Astrocyte of the spinal cord (primary cell): Measurements from ENCODE around the gene CENPP.
A peak's percentile ranks its signal among the peaks of the same experiment; 100 is the strongest.

Source experiments
- DNase-seq: peaks from one replicate; pipeline ENCODE4 v3.0.0; 2011; ENCODE audit warnings: low read depth, low spot score
- H3K4me3 ChIP-seq: 2 replicates; pipeline ENCODE4 v1.5.1; 2011; ENCODE audit warnings: low read depth, mild to moderate bottlenecking, low read length, moderate library complexity
- in situ Hi-C: cut with HindIII; loops from 2 replicates; pipeline ENCODE4 v1.10.0; 2017; ENCODE audit warnings: low sequenced_read_pairs
- TF ChIP-seq, protein P1 (sequence below): IDR thresholded peaks from 2 replicates; pipeline ENCODE4 v1.5.1; 2012; ENCODE audit warnings: low read depth, mild to moderate bottlenecking, low read length, inconsistent platforms

CENPP gene

GRCh38 chr9:92631452-92632343 is 305.9 kb downstream of the CENPP start:
- in situ Hi-C loops, result no loop called here
- TF ChIP-seq, protein P1, sequence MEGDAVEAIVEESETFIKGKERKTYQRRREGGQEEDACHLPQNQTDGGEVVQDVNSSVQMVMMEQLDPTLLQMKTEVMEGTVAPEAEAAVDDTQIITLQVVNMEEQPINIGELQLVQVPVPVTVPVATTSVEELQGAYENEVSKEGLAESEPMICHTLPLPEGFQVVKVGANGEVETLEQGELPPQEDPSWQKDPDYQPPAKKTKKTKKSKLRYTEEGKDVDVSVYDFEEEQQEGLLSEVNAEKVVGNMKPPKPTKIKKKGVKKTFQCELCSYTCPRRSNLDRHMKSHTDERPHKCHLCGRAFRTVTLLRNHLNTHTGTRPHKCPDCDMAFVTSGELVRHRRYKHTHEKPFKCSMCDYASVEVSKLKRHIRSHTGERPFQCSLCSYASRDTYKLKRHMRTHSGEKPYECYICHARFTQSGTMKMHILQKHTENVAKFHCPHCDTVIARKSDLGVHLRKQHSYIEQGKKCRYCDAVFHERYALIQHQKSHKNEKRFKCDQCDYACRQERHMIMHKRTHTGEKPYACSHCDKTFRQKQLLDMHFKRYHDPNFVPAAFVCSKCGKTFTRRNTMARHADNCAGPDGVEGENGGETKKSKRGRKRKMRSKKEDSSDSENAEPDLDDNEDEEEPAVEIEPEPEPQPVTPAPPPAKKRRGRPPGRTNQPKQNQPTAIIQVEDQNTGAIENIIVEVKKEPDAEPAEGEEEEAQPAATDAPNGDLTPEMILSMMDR, result no peak
- peak; percentile 22 for DNase-seq
- no peak overlapping the region for H3K4me3 ChIP-seq

DNA sequence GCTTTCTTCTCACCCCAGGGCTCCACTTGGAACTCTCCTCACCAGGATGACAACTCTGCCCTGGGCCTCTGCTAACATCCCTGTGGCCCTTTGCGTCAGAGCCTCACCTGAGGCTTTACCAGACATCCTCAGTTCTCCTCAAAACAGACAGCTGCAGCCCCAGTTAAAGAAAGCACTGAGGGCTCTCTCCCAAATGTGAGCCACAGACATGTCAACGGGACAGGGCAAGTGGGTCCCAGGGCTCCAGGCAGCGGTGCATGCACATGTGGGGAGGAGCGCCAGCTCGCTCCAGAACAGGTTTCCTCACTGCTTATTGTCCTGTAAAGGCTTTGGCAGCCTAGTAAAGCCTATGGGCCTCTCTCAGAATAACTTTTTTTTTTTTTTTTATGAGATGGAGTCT is 306.9 kb downstream of the CENPP start:
- TF ChIP-seq, protein P1, result no peak
- in situ Hi-C loops, result no loop called here
- no peak for DNase-seq
- no peak overlapping the region for H3K4me3 ChIP-seq

- no peak for DNase-seq
- in situ Hi-C loops, result no loop called here
- TF ChIP-seq, protein P1, result no peak
- H3K4me3 ChIP-seq, result no peak overlapping the region
Observed at GRCh38 chr9:92633614-92634278, 308.0 kb downstream of the CENPP start.

- DNase-seq, result peak; percentile 79
- in situ Hi-C loops, result no loop called here
- TF ChIP-seq, protein P1, result peak; percentile 97
- no peak overlapping the region for H3K4me3 ChIP-seq
Observed at GRCh38 chr9:92634712-92635605, 309.2 kb downstream of the CENPP start.

DNA sequence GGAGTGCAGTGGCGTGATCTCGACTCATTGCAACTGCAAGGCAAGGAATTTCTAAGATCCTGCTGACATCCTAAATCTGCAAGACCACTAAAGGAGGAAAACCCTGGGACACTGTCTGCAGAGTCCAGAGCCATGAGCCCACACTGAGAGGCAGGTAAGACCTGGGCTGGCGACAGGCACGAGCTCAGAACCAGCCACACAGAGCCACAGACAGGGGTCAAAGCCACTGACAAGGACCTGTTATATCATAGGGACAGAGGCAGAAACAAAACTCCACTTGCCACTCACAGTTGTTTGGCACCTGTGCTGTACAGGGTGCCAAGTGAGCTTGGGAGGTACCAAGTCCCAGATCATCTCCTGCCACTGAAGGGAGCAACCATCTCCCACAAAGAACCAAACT is 310.0 kb downstream of the CENPP start:
- DNase-seq, result no peak
- TF ChIP-seq, protein P1, result no peak
- in situ Hi-C loops, result no loop called here
- no peak overlapping the region for H3K4me3 ChIP-seq

DNA sequence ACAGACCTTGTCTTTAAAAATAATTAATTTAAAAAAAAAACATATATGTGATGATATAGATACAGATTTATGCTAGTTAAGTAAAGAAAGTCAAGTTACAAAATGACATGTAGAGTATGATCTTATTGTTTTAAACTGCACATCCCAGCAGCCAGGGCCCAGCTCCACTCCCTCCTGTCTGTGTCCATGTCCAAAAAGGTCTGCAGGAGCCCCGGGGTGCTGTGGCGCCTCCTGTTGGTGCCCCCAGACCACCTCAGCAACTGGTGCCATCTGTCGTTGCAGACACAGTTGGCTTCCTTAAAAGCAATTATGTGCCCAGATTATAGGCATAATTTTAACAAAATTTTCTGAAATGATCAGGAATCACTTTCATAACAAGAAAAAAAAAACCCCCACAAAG is 310.9 kb downstream of the CENPP start:
- no peak overlapping the region for H3K4me3 ChIP-seq
- TF ChIP-seq, protein P1, result peak; percentile 24
- DNase-seq, result no peak
- in situ Hi-C loops, result no loop called here
